Erythroblast (primary cell): ENCODE data around the gene DDX25.

Experiments used
- DNase-seq, 2 experiments: peaks; one replicate each; lab custom pipeline; 2025; lab: John Stamatoyannopoulos, UW
- GATA1 ChIP-seq: IDR thresholded peaks from 2 replicates; pipeline ENCODE4 v1.6.1; 2011; ENCODE audit warnings: low read depth, mild to moderate bottlenecking, control low read depth, low read length, moderate library complexity
- POLR2A ChIP-seq: IDR thresholded peaks from 2 replicates; pipeline ENCODE4 v1.6.1; 2011; ENCODE audit warnings: mild to moderate bottlenecking, low read length

DDX25 gene

GRCh38 chr11:125978181-125978716 is 73.9 kb downstream of the DDX25 start:
- DNase-seq: no peak
- no peak for TF ChIP-seq POLR2A
- no peak for TF ChIP-seq GATA1
